HG02981 (cell line): ENCODE measurements around the gene PIEZO2.

Source experiments
- ATAC-seq: cut with Tn5 transposase; IDR thresholded peaks from one replicate; pipeline ENCODE4 v1.9.1; 2021; ENCODE audit warnings: mild to moderate bottlenecking, moderate library complexity; ENCODE audit not compliant: unreplicated experiment

The PIEZO2 gene

DNA sequence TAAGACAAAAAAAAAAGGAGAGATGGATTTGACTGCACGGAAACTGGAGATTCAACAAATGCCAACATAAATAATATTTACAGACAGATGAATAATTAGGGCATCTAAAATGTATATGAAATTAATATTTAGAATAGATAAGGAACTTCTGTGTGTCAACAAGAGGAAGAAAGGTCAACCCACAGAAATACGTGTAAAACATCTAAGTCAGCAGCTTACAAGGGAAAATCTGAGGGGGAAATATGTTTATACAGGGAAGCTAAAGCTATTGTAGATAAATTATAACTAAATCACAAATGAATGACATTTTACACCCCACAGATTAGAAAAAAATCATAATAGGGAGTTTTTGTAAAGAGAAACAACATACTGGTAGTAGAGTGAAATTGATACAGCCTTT lies 159.9 kb downstream of the PIEZO2 start:
- no peak for ATAC-seq

DNA sequence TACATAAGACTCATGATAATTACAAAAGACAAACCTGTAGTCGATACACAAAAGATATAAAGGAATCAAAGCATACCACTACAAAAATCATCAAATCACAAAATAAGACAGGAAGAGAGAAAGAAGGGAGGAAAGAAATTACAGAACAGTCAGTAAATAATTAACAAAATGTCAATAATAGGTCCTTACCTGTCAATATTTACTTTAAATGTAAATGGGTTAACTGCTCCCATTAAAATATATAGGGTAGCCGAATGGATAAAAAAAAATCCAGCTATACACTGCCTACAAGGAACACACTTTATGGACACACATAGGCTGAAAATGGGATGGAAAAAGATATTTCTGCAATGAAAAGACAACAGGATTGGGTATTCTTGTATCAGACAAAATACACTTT lies 163.7 kb downstream of the PIEZO2 start:
- ATAC-seq, result no peak

DNA sequence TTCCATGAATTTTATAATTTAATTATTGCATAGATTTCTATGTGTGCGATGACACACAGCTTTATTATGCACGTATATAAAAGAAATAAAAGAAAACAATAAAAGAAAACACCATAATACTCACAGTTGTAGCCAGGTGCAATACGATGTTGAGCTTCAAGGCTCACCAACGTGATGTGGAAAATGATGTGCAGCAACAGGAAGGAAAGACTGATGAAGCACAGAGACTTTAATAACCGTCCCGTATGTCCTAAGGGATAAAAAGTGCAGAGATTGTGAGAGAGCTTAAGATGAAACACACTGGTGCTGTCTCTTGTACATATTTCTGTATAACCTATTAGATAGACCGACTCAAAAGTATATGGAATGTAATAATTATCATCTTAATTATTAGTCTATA lies 170.0 kb downstream of the PIEZO2 start:
- no peak for ATAC-seq

DNA sequence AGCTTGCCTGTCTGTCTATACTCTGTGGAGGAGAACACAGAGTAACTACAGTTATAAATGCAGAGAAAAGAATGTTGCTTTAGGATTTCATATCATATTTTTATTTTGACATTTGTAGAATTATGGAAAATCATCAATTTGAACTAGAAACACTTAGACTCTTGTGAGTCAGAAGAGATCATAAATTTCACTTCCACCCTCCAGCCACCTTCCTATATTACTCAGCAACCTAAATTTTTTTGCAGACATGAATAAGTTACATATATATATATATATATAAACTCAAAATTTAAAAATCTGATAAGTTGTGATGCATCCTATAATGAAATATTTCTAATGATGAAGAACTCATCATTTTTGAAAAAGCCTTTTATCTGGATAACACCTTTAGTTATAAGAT lies 172.3 kb downstream of the PIEZO2 start:
- ATAC-seq, result no peak

DNA sequence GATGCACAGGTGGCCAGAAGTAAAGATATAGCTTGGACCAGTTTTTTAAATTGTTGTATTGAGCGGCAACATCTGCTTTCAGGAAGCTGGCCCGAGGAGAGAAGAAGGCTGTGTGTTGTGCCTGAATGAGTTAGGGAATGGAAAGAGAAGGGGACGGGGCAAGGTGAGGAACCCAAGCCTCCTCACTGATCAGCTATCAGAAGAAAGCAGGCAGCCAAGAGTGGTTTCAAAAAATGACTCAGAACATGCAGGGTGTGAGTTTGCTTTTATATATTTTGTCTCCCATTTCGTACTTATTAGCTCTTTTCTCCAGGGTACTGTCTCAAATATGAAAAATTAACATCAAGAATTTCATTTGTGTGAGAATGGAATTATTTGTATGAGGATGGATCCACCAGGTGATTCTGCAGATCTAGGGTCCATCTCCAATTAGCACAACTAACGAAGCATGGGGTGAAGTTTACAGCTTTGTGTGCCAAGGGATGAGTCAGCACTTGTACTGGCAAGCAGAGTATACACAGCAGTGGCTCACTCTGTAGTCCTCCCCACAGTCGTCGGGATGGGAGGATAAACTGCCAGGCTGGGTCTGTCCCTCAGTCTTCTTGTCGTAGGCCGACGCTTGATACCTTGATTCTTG lies 175.7 kb downstream of the PIEZO2 start:
- ATAC-seq, result no peak

DNA sequence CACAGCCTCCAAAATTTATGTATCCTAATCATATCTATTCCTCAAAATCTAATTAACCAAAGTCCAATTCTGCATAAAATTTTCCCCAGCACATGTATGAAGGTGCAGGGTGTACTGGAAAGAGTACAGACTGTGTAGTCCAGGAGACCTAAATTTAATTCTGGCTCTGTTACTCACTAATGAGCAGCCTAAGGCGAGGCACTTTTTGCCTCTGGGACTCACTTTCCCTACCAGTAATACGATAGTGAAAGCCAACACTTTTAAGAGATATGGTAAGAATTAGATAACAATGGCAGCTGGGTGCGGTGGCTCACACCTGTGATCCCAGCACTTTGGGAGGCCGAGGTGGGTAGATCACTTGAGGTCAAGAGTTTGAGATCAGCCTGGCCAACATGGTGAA lies 177.7 kb downstream of the PIEZO2 start:
- no peak for ATAC-seq

DNA sequence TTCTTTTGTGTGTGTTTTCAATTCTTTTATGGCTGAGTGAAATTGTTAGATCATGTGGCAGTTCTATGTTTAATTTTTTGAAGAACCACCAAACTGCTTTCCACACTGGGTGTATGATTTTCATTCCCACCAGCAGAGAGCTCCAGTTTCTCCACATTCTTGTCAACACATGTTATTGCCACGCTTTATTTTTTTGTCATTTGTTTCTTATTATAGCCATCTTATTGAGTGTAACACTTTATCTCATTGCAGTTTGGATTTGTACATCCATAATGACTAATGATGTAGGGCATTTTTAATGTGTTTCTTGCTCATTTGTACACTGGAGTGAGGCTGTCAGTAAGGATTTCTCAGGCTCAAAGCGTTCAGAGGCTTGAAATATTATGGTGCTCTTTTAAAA lies 184.2 kb downstream of the PIEZO2 start:
- no peak for ATAC-seq

DNA sequence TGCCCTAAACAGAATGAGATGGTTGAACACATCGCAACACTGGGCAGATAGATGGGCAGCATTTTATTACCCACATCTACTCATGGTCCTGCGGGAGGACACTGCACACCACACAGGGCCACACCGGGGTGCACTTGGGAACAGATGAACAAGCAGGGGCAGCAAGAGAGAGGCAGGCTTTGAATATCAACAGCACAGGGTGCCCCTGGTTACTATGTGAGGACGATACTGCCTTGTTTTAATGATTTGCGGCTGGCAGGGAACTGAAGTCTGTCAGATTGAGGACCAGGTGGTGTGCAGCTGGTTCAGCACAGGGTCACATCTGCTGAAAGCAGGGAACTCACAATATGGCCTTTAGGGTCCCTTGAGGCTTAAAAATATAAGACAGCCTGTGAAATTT lies 195.7 kb downstream of the PIEZO2 start:
- ATAC-seq, result no peak

DNA sequence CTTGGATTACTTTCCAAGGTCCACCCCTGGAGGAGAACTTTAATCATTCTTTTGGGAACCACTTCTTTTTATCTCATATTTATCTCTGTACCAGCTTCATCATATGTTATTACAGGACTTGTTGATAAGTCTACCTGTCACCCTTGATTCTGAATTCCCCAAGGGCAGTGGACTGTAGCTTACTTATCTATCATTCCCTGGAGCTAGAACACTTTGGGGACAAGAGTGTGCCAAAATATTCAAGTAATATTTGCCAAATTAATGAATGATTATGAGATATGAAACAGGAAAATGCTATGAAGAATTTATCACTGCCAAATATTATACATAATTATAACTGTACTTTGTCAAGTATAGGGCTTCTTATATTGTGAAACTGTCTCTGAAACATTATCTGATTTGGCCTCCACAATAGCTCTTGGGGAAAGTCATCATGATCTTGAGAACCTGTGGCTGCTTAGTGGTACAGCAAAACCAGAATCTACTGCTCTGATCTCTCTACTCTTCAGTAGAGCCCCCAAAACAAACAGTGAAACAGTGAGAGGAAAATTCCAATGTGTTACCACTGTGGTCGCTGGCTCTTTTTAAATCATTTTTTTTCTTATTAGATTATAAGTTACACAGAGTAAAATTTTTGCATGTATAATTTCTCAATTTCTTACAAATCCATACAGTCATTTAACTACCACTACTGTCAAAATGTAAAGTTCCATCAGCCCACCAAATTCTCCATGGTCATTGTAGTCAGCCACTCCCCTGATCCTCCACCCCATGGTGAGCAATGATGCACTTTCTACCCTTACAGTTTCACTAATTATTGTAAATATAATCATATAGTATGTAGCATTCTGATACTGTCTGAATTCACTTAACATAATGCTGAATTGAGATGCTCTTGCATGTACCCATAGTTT lies 197.5 kb downstream of the PIEZO2 start:
- ATAC-seq, result no peak

DNA sequence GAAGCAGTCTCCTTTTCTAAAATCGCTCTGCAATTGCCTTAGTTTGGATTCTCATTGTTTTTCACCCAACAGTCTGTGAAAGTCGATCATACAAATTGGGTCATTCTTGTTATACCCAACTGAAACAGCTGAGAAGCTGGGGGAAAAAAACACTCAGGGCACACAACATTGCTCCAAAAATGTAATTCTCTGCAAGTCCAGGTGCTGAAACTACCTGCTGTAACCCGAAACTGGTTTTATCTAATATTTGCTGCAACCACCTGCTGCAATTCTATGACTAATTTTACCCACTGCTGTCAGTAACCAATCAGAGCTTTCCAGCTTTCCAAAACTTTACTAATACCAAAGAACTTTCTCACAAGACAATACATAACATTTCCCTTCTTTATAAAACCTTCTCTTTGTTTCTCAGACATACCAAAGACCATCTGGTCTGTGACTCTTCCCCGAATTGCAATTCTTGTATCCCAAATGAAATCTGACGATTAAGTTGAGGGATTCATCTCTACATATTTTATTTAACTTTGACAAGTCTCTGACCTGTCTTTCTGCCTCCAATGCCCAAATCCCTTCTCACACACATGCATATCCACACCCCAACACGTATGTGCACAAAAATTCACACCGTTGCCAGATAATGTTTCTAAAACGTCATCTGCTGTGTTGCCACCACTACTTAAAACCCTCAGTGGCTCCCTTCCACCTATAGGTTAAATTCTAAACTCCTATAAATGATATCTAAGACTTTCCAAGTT lies 198.3 kb downstream of the PIEZO2 start:
- no peak for ATAC-seq

DNA sequence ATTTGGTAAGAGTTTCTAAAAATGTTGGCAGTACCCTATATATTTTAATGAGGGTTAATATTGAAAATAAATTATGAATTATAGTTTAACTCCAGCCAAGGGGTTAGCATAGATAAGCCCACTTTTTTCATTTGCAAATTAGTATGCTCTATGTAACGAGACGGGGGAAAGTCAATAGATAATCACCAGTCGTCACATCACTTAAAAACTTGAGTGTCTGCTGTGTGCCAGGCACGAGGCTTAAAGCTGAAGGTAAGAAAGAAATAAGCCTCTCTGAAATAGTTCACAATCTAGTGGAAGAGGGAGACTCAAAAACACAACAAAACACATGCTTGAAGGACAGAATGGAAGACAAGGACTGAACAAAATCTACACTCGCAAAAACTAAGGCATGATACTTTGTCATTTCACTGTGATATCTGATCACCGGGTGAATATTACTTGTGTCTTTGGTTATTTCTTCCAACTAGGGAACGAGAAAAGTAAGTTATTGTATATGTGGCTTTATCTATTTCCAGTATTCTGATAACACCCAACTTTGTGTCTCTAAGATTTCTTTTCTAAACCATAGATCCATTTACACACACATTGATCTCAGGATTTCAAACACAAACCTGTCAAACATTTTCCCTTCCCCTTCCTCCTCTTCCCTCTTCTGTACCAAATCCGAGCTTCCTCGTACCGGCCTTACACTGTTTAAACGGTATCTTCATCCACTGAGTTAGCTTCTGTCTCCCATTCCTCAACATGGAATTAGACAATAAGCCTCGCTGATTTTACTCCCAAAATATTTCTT lies 199.1 kb downstream of the PIEZO2 start:
- no peak for ATAC-seq

DNA sequence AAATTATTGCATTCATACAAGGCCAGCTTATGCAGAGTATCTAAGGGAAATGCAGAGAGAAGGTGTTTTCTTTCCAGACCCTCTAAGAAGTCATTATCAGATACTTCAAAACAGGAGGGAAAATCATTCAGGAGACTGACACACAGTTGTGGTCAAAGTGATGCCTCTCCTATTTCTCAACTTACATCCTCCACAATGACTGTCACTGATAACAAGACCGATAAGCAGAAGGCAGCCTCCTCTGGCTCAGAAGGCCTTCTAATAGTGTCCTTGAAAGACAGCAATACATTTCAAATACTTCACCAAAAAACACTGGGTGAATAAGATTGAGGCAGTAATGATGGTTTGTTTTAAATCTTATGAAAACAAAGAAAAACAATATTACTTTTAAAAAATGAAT lies 199.7 kb downstream of the PIEZO2 start:
- ATAC-seq, result no peak

DNA sequence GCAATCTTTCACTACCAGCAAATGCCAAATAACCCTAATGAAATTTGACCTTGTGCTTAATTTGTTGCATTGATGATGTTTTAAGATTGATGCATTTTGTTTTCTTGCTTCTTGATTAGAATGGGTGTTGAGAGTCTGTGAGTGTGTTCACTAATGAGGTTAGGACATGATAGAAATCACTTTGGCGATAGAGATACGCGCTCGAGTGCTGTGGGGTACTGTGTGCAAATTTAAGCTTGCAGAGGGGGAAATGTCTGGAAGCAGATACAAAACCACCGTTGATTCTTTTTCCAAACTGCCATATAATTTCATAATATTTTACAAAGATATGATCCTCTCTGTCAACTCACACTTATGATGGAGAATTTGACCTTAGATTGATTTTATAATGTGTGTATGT lies 200.9 kb downstream of the PIEZO2 start:
- no peak for ATAC-seq

DNA sequence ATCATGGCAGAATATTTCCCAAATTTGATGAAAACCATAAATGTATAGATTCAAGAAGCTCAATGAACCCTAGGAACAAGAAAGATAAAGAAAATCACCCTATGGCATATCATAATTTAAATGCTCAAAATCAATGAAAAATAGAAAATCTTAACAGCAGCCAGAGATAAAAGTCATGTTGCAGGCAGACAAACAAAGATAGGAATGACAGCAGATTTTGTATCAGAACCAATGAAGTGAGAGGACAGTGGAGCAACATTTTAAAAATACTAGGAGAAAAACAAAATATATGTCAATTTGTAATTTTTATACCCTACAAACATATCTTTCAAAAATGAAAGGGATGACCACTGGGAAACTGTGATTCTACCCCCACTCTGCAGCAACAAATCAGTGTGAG lies 203.3 kb downstream of the PIEZO2 start:
- no peak for ATAC-seq

DNA sequence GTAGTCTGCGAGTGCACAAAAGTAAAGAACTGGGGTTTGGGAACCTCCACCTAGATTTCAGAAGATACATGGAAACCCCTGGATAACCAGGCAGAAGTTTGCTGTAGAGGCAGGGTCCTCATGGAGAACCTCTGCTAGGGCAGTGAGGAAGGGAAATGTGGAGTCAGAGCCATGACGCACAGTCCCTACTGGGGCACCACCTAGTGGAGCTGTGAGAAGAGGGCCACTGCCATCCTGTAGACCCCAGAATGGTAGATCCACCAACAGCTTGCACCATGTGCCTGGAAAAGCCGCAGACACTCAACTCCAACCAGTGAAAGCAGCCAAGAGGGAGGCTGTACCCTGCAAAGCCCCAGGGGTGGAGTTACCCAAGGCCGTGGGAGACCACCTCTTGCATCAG lies 206.4 kb downstream of the PIEZO2 start:
- no peak for ATAC-seq

DNA sequence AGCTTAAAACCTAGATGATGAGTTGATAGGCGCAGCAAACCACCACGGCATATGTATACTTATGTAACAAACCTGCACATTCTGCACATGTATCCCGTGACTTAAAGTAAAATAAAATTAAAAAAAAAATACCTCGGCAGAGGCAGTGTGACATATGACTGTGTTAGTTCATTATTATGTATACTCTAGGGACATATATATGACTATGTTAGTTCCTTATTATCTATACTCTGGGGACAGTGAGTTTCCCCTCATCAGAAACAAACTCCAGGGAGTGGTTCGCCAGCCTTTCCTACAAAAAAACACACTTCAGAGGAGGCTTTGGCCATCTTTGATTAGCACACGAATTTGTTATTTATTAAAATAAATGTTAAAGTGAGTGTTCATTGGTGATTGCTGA lies 209.5 kb downstream of the PIEZO2 start:
- ATAC-seq, result no peak

DNA sequence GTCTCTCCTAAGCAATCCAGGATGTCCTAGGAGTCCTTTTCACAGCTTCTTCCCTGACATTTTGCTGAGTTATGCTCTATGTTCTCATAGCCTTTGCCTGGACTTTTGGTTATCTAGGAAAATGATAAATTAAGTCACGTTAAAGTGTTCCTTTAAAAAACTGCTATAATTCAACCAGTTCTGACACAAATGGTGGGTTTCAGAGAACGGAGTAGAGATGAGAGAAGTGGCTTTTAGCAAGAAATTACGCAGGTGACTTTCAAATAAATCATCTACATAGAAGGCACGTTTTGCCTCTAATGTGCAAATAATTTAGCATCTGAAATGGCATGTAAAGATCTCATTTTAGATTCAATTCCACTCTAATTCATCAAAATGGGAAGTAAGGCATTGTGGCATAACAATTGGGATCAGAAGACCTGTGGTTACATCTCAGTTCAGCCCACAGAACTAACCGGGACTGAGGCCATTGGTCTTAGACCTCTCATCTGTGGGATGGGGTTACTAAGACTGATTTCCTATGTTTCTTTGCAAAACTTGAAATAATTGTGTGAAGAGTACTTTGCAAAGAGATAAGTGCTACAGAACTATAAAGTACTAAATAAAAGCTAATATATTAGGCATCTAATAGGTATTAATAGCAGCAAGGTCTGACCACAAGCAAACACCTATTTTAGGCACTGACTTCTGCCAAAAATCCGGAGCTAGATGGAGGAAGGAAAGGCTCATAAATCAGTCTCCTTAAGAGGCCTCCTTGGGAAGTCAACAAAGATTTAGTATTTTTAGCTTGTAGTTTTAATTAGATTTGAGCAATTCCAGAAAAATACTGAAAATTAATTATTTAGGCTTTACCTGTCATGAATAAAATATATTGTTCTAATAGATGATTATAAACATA lies 211.4 kb downstream of the PIEZO2 start:
- no peak for ATAC-seq

DNA sequence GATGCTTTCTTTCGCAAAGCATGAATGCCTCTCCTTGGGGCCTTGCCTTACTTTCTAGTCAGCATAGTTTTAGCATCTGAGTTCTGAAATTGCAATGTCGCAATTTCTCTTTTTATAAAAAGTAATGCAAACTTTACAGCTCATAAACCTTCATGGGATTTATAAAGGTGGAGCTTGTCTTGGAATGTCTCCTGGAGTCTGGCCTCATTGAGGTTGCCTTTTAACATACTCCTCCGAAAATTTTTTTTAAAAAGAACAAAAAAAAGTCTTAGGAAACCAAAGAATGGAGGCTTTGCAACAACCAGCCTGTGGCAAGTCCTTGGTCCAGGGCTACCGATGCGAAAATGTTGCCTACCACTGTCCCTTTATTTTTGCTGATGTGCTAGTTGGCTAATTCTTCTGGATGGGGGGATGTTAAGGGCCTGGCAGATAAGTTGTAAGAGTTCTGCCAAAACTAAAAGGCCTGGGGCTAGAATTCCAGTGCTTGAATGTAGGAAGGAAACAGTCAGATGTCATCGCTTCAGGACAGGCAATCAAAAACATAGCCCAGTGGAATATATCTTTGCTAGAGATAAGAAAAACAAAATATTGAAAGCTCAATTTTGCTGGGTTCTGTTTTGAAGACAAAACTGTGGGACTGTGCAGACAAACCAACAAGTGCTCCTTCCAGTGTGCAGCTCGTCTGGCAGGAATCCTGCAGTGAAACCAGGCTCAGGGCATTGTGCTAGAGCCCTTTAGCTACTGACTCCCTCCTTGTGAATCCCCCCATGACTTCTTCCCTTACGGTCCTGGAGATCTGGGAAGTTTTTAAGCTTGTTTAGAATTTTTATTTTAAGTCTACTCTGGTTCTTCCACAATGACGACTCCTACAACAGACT lies 213.0 kb downstream of the PIEZO2 start:
- ATAC-seq, result no peak

DNA sequence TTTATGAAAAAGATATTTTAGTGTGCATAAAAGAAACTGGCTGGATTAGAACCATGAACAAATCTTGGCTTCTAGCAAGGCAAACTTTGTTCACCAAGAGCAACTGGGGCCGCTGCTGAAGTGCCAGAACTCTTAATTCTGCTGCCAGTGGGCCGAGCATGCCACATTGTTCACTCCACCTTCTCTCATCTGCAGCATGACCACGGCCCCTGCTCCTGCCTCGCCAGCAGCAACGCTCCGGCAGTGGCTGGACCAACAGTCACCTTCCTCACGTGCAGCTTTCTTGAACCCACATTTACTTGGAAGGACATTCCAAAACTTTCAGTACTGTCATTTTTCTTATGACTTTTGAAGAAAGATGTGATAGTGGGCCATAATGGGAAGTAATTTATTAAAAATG lies 213.8 kb downstream of the PIEZO2 start:
- ATAC-seq, result no peak
